Spleen (tissue), 7 donors: ENCODE data around the gene ZMYND8.

Experiments used
- CTCF ChIP-seq, 11 experiments: fragments of 200-600 bp in 7 of 11; fragments of 450-650 bp in 4 of 11; sonication (generic) in 4 of 11; IDR thresholded peaks in 8 of 11; conservative IDR thresholded peaks in 3 of 11; 1 replicate in 7 of 11; 2 replicates in 4 of 11; pipeline versions ENCODE4 v1.4.0 to v1.8.0; 2016 to 2021; ENCODE audit warnings: antibody characterized with exemption in 11 of 11, inconsistent platforms in 4 of 11, mild to moderate bottlenecking in 1 of 11
- POLR2AphosphoS5 ChIP-seq, 3 donors: sonication (generic); formaldehyde crosslinking; IDR thresholded peaks; one replicate each; pipeline ENCODE4 v1.5.1; 2017; ENCODE audit warnings: antibody characterized with exemption in 3 of 3
- donor health status: DM: no; HTN: no; CAD: no; lungs with moderate emphysema.
- donor health status: DM: no; HTN: no; CAD: no.
- donor health status: DM: no; HTN: no; CAD: no.

DNA sequence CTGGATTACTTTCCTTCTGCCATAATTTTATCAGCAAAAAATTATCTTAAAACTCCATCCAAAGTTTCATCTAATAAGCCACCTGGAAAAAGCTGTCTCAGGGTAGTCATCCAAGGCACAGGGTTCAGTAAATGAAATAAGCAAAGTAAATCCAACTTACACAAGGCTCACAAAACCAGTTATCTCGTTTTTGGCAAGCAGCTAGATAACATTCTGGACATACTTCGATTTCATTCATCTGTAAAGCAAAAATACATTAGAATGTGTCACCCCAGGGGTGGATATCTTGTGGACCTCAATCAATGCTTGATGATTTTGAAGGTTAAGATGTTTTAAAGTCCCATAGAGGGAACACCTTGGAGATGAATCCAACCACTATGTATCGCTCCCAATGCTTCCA, 73.1 kb downstream of the ZMYND8 start:
- TF ChIP-seq CTCF (IDR thresholded peaks at IDR 0.05 in 8 of 11, conservative IDR thresholded peaks at IDR 0.05 in 3 of 11), result no peak
- no peak for TF ChIP-seq POLR2AphosphoS5 (IDR thresholded peaks at IDR 0.05)
